Measurements from ENCODE around the gene MGST2.

Gene MGST2

DNA sequence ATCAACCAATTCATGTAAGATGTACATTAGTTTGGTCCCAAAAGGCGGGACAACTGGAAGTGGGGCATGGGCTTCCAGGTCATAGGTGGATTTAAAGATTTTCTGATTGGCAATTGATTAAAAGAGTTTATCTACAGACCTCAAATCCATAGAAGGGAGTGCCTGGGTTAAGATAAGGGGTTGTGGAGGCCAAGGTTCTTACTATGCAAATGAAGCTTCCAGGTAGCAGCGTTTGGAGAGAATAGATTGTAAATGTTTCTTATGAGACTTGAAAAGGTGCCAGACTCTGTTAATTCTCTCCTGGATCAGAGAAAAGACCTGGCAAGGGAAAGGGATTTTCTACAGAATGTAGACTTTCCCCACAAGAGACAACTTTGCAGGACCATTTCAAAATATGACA lies 2.4 kb downstream of the MGST2 start:
- TF ChIP-seq ZNF565 (CRISPR knock-in tag; conservative IDR thresholded peaks at IDR 0.05; ENCODE audit: low read depth) (no peak), ARNTL (CRISPR knock-in tag; IDR thresholded peaks at IDR 0.05; ENCODE audit: borderline replicate concordance, low read depth) (no peak)
- no peak for ATAC-seq

DNA sequence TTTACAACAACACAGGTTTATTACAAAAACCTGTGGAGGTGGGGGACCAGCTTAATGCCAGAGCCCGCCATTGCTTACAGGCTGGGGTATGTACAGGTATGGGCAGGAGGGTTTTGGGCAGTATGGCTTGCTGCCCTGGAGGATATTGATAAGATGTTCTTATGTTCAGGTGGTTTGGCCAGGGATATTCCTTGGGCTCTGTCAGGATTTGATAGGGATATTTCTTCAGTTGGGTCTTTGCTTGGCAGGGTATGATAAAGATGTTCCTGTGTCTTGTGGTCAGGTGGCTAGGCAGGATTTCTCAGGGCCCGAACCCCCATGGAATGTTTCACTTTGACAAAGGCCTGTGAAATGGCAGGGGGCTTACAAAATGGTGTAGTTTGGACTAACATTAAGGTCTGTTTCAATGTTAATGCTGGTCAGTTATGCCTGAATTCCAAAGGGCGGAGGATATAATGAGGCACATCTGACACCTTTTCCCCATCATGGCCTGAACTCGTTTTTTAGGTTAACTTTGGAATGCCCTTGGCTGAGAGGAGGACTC lies 3.1 kb downstream of the MGST2 start:
- TF ChIP-seq, protein P1, sequence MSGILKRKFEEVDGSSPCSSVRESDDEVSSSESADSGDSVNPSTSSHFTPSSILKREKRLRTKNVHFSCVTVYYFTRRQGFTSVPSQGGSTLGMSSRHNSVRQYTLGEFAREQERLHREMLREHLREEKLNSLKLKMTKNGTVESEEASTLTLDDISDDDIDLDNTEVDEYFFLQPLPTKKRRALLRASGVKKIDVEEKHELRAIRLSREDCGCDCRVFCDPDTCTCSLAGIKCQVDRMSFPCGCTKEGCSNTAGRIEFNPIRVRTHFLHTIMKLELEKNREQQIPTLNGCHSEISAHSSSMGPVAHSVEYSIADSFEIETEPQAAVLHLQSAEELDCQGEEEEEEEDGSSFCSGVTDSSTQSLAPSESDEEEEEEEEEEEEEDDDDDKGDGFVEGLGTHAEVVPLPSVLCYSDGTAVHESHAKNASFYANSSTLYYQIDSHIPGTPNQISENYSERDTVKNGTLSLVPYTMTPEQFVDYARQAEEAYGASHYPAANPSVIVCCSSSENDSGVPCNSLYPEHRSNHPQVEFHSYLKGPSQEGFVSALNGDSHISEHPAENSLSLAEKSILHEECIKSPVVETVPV (CRISPR knock-in tag; IDR thresholded peaks at IDR 0.05): no peak
- TF ChIP-seq RARB (CRISPR knock-in tag; IDR thresholded peaks at IDR 0.05) (no peak), ZFP30 (CRISPR knock-in tag; IDR thresholded peaks at IDR 0.05) (no peak), TOX (CRISPR knock-in tag; IDR thresholded peaks at IDR 0.05; ENCODE audit: borderline replicate concordance) (no peak), ZC3H10 (CRISPR knock-in tag; IDR thresholded peaks at IDR 0.05) (no peak), ZNF565 (CRISPR knock-in tag; conservative IDR thresholded peaks at IDR 0.05; ENCODE audit: low read depth) (no peak)
- TF ChIP-seq, protein P2, sequence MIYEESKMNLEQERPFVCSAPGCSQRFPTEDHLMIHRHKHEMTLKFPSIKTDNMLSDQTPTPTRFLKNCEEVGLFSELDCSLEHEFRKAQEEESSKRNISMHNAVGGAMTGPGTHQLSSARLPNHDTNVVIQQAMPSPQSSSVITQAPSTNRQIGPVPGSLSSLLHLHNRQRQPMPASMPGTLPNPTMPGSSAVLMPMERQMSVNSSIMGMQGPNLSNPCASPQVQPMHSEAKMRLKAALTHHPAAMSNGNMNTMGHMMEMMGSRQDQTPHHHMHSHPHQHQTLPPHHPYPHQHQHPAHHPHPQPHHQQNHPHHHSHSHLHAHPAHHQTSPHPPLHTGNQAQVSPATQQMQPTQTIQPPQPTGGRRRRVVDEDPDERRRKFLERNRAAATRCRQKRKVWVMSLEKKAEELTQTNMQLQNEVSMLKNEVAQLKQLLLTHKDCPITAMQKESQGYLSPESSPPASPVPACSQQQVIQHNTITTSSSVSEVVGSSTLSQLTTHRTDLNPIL (CRISPR knock-in tag; IDR thresholded peaks at IDR 0.05; ENCODE audit: low read depth): no peak
- ATAC-seq: no peak

DNA sequence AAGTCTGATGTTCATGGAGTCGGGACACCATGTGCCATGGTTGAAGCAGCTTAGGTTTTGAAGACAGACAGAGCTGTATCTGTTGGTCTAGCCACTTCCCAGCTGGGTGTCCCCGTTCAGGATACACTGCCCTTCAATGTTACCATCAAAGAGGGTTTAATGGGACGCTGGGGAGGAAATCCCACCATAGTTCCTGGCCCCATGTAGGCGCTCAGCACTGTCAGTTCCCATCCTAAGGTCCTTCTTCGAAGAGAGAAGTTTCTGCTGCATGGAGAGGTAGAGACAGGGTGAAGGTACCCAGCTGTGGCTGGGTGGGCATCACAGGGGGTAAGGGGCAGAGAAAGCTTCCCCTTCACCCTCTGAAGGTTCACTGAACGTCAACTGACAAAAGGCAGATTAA lies 3.7 kb downstream of the MGST2 start:
- TF ChIP-seq ZFP30 (CRISPR knock-in tag; IDR thresholded peaks at IDR 0.05): no peak
- TF ChIP-seq, protein P3, sequence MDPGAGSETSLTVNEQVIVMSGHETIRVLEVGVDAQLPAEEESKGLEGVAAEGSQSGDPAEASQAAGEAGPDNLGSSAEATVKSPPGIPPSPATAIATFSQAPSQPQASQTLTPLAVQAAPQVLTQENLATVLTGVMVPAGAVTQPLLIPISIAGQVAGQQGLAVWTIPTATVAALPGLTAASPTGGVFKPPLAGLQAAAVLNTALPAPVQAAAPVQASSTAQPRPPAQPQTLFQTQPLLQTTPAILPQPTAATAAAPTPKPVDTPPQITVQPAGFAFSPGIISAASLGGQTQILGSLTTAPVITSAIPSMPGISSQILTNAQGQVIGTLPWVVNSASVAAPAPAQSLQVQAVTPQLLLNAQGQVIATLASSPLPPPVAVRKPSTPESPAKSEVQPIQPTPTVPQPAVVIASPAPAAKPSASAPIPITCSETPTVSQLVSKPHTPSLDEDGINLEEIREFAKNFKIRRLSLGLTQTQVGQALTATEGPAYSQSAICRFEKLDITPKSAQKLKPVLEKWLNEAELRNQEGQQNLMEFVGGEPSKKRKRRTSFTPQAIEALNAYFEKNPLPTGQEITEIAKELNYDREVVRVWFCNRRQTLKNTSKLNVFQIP (CRISPR knock-in tag; IDR thresholded peaks at IDR 0.05; ENCODE audit: borderline replicate concordance, low read depth): no peak
- TF ChIP-seq ISL1 (CRISPR knock-in tag; IDR thresholded peaks at IDR 0.05): no peak
- TF ChIP-seq ARNTL (CRISPR knock-in tag; IDR thresholded peaks at IDR 0.05; ENCODE audit: borderline replicate concordance, low read depth): no peak
- no peak for TF ChIP-seq TCF4 (CRISPR knock-in tag; IDR thresholded peaks at IDR 0.05; ENCODE audit: borderline replicate concordance)
- no peak for TF ChIP-seq ZNF565 (CRISPR knock-in tag; conservative IDR thresholded peaks at IDR 0.05; ENCODE audit: low read depth)
- TF ChIP-seq, protein P1 (CRISPR knock-in tag; IDR thresholded peaks at IDR 0.05): no peak
- TF ChIP-seq CSDC2 (CRISPR knock-in tag; IDR thresholded peaks at IDR 0.05): no peak
- TF ChIP-seq OSR1 (CRISPR knock-in tag; IDR thresholded peaks at IDR 0.05): no peak
- TF ChIP-seq, protein P4, sequence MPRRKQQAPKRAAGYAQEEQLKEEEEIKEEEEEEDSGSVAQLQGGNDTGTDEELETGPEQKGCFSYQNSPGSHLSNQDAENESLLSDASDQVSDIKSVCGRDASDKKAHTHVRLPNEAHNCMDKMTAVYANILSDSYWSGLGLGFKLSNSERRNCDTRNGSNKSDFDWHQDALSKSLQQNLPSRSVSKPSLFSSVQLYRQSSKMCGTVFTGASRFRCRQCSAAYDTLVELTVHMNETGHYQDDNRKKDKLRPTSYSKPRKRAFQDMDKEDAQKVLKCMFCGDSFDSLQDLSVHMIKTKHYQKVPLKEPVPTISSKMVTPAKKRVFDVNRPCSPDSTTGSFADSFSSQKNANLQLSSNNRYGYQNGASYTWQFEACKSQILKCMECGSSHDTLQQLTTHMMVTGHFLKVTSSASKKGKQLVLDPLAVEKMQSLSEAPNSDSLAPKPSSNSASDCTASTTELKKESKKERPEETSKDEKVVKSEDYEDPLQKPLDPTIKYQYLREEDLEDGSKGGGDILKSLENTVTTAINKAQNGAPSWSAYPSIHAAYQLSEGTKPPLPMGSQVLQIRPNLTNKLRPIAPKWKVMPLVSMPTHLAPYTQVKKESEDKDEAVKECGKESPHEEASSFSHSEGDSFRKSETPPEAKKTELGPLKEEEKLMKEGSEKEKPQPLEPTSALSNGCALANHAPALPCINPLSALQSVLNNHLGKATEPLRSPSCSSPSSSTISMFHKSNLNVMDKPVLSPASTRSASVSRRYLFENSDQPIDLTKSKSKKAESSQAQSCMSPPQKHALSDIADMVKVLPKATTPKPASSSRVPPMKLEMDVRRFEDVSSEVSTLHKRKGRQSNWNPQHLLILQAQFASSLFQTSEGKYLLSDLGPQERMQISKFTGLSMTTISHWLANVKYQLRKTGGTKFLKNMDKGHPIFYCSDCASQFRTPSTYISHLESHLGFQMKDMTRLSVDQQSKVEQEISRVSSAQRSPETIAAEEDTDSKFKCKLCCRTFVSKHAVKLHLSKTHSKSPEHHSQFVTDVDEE (CRISPR knock-in tag; IDR thresholded peaks at IDR 0.05): no peak
- no peak for TF ChIP-seq PPARA (CRISPR knock-in tag; IDR thresholded peaks at IDR 0.05; ENCODE audit: borderline replicate concordance)
- no peak for TF ChIP-seq GLIS3 (CRISPR knock-in tag; IDR thresholded peaks at IDR 0.05)
- no peak for TF ChIP-seq ZC3H10 (CRISPR knock-in tag; IDR thresholded peaks at IDR 0.05)
- no peak for TF ChIP-seq BACH2 (CRISPR knock-in tag; IDR thresholded peaks at IDR 0.05; ENCODE audit: borderline replicate concordance)
- no peak for TF ChIP-seq SNAI2 (CRISPR knock-in tag; IDR thresholded peaks at IDR 0.05)

DNA sequence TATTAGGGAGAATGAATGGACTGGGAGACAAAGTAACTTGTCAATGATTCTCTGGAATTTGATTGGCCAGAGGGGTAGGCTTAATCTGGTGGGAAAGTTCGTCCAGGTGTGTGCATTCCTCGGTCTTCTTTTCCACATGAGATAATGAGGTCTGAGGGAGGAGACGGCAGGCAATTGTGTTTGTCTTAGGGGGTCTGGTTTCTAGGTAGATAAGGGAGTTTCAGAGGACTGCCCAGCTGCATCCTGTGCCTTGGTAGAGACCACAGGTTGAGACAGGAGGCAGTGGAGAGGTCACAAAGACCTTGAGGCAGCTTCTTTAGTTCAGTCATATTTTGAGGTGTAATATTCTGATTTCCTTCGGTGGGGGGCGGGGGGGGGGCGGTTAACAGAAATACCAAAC lies 4.3 kb downstream of the MGST2 start:
- ATAC-seq: no peak
- TF ChIP-seq ZNF8 (CRISPR knock-in tag; IDR thresholded peaks at IDR 0.05) (no peak), PPARA (CRISPR knock-in tag; IDR thresholded peaks at IDR 0.05; ENCODE audit: borderline replicate concordance) (no peak), ZFP3 (CRISPR knock-in tag; IDR thresholded peaks at IDR 0.05) (no peak), RARB (CRISPR knock-in tag; IDR thresholded peaks at IDR 0.05) (no peak), BACH2 (CRISPR knock-in tag; IDR thresholded peaks at IDR 0.05; ENCODE audit: borderline replicate concordance) (no peak), ARNTL (CRISPR knock-in tag; IDR thresholded peaks at IDR 0.05; ENCODE audit: borderline replicate concordance, low read depth) (no peak), SNAI2 (CRISPR knock-in tag; IDR thresholded peaks at IDR 0.05) (no peak)
- TF ChIP-seq, protein P3 (CRISPR knock-in tag; IDR thresholded peaks at IDR 0.05; ENCODE audit: borderline replicate concordance, low read depth): no peak
- TF ChIP-seq, protein P4 (CRISPR knock-in tag; IDR thresholded peaks at IDR 0.05): no peak

More for the DNA sequence above, 3.7 kb downstream of the MGST2 start:
- no peak for ATAC-seq

All from SK-N-SH treated with all-trans-retinoic acid at 6 μM for 48 hours (cell line).